ENCODE data around the gene SLBP. TPM values are rescaled to one million over a fixed set of nuclear protein-coding genes. Genes with fewer than 3 reads are reported as not detected.

SLBP gene
- total and polyA plus RNA-seq, 2 donors (not counting 3 experiments of a cell fraction or from before 2014, with no cell fraction given) = 48.3 to 63.1 TPM

DNA sequence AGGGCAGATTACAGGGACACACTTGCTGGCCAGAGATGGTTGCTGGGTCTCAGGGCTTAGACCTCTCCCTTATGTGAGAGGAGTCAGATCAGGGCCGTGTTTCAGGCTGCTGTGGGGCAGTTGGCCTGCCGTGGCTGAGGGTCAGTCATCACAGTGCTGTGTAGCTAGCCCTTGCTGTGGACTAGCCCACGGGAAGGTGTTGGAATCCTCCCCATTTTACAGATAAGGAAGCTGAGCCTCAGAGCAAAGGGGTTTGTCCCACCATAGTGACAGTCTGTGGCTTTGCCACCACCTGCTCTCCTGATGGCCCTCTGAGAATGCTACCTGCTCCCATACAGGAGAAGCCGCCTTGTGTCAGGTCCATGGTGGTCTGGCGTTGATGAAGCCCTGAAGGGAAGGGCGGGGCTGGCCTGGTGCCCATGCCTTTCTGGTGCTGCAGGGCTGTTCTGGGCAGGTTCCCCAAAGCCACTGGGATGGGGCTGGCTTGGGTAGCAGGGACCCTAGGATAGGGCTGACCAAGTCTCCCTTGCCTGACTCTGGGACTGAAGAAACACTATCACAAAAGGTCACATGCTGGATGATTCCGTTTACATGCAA is 25.6 kb downstream of the SLBP start:
- no peaks in the 10 kb centered on the region for H4K20me1 ChIP-seq (replicated peaks; ENCODE audit: control insufficient read depth, extremely low read depth, insufficient read depth, low read length)
- peaks cover 10% of the 10 kb centered on the region for H3K4me1 ChIP-seq (ENCODE audit: control insufficient read depth, extremely low read depth, insufficient read depth, low read length)
- intact Hi-C loops (cut with micrococcal nuclease) = no loop called here
- no peak for DNase-seq (ENCODE audit: low read depth, low spot score)
- CTCF ChIA-PET = no interaction called here
- H3K9me1 ChIP-seq (replicated peaks; ENCODE audit: control insufficient read depth, extremely low read depth, insufficient read depth, low read length) = no peaks in the 10 kb centered on the region
- no peak overlapping the region for H3K9ac ChIP-seq (replicated peaks; ENCODE audit: extremely low read depth, insufficient read depth, low read length)
- no peak overlapping the region for H3K4me2 ChIP-seq (ENCODE audit: insufficient read depth, low read length)
- H3K27me3 ChIP-seq (ENCODE audit: control insufficient read depth in 2 of 2, insufficient read depth in 2 of 2, low read length in 2 of 2) = no peaks in the 10 kb centered on the region
- BruUV-seq (replicated peaks) = TSS peak; percentile 2
- H3K4me3 ChIP-seq (replicated peaks in 1 of 3; ENCODE audit: insufficient read depth in 1 of 3, low read depth in 1 of 3, low read length in 3 of 3) = no peak overlapping the region
- no peak for TF ChIP-seq CTCF (IDR thresholded peaks at IDR 0.05; ENCODE audit: extremely low read depth in 1 of 2, insufficient read depth in 1 of 2, low read depth in 1 of 2, low read length in 2 of 2)
- no peak for TF ChIP-seq POLR2AphosphoS5 (IDR thresholded peaks at IDR 0.05; ENCODE audit: insufficient read depth, low read depth, low read length)
- TF ChIP-seq GATA2 (IDR thresholded peaks at IDR 0.05; ENCODE audit: insufficient read depth, insufficient read length, low read depth, low read length) = no peak
- no peak for TF ChIP-seq POLR2A (IDR thresholded peaks at IDR 0.05; ENCODE audit: low read depth, low read length)
- no peak for TF ChIP-seq EZH2 (IDR thresholded peaks at IDR 0.05; ENCODE audit: borderline replicate concordance, low read depth, low read length, severe bottlenecking)
- no peak for TF ChIP-seq MYC (IDR thresholded peaks at IDR 0.05; ENCODE audit: low read depth, low read length)
- TF ChIP-seq JUN (IDR thresholded peaks at IDR 0.05; ENCODE audit: borderline replicate concordance, insufficient read depth, insufficient read length, low read depth) = no peak
- no peak for TF ChIP-seq MAX (IDR thresholded peaks at IDR 0.05; ENCODE audit: insufficient read depth, insufficient read length)
- TF ChIP-seq FOS (IDR thresholded peaks at IDR 0.05; ENCODE audit: borderline replicate concordance, insufficient read depth, low read length) = no peak
- POLR2A ChIA-PET = no interaction called here
- peaks cover 3 to 11% of the 10 kb centered on the region in 2 experiments for H3K36me3 ChIP-seq (ENCODE audit: control insufficient read depth in 2 of 2, extremely low read depth in 1 of 2, insufficient read depth in 2 of 2, low read length in 2 of 2)
- FAIRE-seq = no peak
- H2AFZ ChIP-seq (ENCODE audit: low read depth, low read length) = no peak overlapping the region
- H3K27ac ChIP-seq (ENCODE audit: insufficient read depth, low read depth, low read length) = no peak overlapping the region
- dilution Hi-C loops (cut with MboI; ENCODE audit: extremely low pct_ligation_motif_present, low sequenced_read_pairs) = no loop called here
- no peaks in the 10 kb centered on the region for H3K9me3 ChIP-seq (replicated peaks; ENCODE audit: control insufficient read depth, insufficient read depth, low read length)
- no peaks in the 10 kb centered on the region for H3K79me2 ChIP-seq (ENCODE audit: control insufficient read depth, insufficient read depth, low read length)

Measured in endothelial cell of umbilical vein (primary cell).